Erythroblast (primary cell): Measurements from ENCODE around the gene NYAP1.

Experiments used
- DNase-seq, 2 experiments: peaks; one replicate each; lab custom pipeline; 2025; lab: John Stamatoyannopoulos, UW
- GATA1 ChIP-seq: IDR thresholded peaks from 2 replicates; pipeline ENCODE4 v1.6.1; 2011; ENCODE audit warnings: low read depth, mild to moderate bottlenecking, control low read depth, low read length, moderate library complexity
- POLR2A ChIP-seq: IDR thresholded peaks from 2 replicates; pipeline ENCODE4 v1.6.1; 2011; ENCODE audit warnings: mild to moderate bottlenecking, low read length

Gene NYAP1

GRCh38 chr7:100481466-100481865, 2.3 kb upstream of the NYAP1 start:
- TF ChIP-seq GATA1, result no peak
- DNase-seq, result no peak

- no peak for DNase-seq
- TF ChIP-seq GATA1 (no peak), POLR2A (no peak)
Measured at GRCh38 chr7:100482728-100483089, 1.0 kb upstream of the NYAP1 start.

- peak; percentile 87 to 93 for DNase-seq
- TF ChIP-seq POLR2A (no peak), GATA1 (no peak)
Measured at GRCh38 chr7:100483090-100483721, 521 bp upstream of the NYAP1 start.

DNA sequence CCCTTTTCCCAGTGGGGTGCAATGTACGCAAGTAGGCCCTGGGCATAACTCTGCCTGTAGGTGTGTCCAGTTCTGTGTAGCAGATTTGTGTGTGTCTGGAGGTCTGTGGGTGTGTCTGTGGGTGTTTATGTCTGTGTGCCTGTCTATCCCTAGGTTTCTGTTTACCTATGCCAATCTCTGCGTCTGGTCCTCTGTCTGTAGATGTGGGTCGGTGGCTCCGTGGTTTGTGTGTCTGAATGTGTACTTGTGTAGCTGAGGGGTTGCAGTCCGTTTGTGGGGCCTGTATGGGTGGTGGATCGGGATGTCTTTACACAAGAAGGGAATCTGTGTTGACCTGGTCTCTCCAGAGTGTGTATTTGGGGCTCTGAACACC, 932 bp downstream of the NYAP1 start:
- TF ChIP-seq GATA1 (no peak), POLR2A (no peak)
- DNase-seq, result no peak

- no peak for DNase-seq
- TF ChIP-seq POLR2A, result no peak
- no peak for TF ChIP-seq GATA1
Measured at GRCh38 chr7:100485471-100485876, 1.7 kb downstream of the NYAP1 start.

GRCh38 chr7:100486111-100486636, 2.4 kb downstream of the NYAP1 start:
- TF ChIP-seq GATA1 (no peak), POLR2A (no peak)
- no peak for DNase-seq

- TF ChIP-seq POLR2A (no peak), GATA1 (no peak)
- no peak for DNase-seq
Measured at GRCh38 chr7:100486753-100487446, 3.2 kb downstream of the NYAP1 start.

DNA sequence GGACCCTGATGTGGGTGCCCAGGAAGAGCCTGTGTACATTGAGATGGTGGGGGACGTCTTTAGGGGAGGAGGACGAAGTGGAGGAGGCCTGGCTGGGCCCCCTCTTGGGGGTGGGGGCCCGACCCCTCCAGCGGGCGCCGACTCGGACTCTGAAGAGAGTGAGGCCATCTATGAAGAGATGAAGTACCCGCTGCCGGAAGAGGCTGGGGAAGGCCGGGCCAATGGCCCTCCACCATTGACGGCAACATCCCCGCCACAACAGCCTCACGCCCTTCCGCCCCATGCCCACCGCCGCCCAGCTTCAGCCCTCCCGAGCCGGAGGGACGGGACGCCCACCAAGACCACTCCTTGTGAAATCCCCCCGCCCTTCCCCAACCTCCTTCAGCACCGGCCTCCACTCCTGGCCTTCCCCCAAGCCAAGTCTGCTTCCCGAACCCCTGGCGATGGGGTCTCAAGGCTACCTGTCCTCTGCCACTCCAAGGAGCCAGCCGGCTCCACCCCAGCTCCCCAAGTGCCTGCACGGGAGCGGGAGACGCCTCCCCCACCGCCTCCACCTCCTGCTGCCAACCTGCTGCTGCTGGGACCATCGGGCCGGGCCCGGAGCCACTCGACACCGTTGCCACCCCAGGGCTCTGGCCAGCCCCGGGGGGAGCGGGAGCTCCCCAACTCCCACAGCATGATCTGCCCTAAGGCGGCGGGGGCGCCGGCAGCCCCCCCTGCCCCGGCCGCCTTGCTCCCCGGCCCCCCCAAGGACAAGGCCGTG, 4.8 kb downstream of the NYAP1 start:
- no peak for TF ChIP-seq GATA1
- no peak for TF ChIP-seq POLR2A

GRCh38 chr7:100489121-100489520, 5.4 kb downstream of the NYAP1 start:
- no peak for TF ChIP-seq GATA1
- no peak for TF ChIP-seq POLR2A
- DNase-seq, result no peak

More for the DNA sequence above, 4.8 kb downstream of the NYAP1 start:
- no peak for DNase-seq

DNA sequence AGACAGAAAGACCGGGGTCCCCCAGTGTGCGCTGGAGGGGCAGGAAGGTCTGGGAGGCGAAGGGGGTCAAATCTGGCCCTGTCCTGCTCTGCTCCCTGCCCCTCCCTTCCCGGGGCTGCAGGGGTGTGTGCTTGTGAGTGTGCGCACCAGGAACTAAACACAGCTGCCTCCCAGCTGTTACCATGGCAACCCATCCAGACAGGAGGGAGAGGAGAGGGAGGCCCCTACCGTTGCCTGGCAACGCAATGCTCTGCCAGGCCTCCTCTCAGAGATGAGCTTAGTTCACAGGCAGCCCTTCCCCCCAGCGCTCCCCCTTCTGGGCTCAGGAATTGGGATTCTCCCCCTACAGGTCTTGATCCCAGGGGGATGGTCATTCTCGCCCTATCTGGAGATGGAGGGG, 6.1 kb downstream of the NYAP1 start:
- no peak for TF ChIP-seq GATA1
- no peak for TF ChIP-seq POLR2A
- peak; percentile 86 to 90 for DNase-seq

GRCh38 chr7:100490483-100491191, 6.9 kb downstream of the NYAP1 start:
- DNase-seq, result no peak
- TF ChIP-seq POLR2A (no peak), GATA1 (no peak)

GRCh38 chr7:100491192-100491578, 7.5 kb downstream of the NYAP1 start:
- TF ChIP-seq POLR2A (no peak), GATA1 (no peak)
- no peak for DNase-seq

DNA sequence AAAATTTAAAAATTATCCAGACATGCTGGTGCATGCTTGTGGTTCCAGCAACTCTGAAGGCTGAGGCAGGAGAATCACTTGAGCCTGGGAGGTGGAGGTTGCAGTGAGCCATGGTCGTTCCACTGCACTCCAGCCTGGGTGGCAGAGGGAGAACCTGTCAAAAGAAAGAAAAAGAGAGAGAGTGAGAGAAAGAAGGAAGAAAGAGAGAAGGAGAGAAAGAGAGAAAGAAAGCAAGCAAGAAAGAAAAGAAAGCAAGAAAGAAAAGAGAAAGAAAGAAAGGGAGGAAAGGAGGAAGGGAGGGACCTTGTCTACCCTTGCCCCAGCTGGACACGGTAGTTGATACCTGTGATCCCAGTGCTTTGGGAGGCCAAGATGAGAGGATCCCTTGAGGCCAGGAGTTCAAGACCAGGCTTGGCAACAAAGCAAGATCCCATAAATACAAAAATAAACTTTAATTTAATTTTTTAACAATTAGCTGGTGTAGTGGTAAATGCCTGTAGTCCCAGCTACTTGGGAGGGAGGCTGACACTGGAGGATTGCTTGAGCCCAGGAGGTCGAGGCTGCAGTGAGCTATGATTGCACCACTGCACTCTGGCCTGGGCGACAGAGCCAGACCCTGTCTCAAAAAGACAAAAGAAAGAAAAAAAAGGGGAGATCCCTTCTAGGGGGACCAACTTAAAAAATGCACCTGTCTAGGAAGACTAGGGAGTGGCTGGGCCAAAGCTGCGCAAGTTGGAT, 9.2 kb downstream of the NYAP1 start:
- TF ChIP-seq GATA1, result no peak
- TF ChIP-seq POLR2A, result no peak
- DNase-seq, result no peak
